A549 (cell line): Measurements from ENCODE around the gene MFSD2A.

Experiments used
- CHD2 ChIP-seq: fragments of 150-350 bp; IDR thresholded peaks from 2 replicates; pipeline ENCODE4 v1.6.1; 2014; ENCODE audit warnings: low read length; ENCODE audit not compliant: partially characterized antibody
- CHD4 ChIP-seq: fragments of 200-600 bp; sonication (generic); IDR thresholded peaks from 2 replicates; pipeline ENCODE4 v1.6.1; 2016; ENCODE audit warnings: antibody characterized with exemption, mild to moderate bottlenecking, borderline replicate concordance
- EP300 ChIP-seq, 2 experiments: fragments of >200 bp; sonication (Bioruptor Twin); formaldehyde crosslinking; IDR thresholded peaks; 2 replicates in 1 of 2; 3 replicates in 1 of 2; pipeline ENCODE4 v1.6.1; 2016 to 2017
- HDAC2 ChIP-seq: fragments of 200-600 bp; sonication (generic); IDR thresholded peaks from 2 replicates; pipeline ENCODE4 v1.6.1; 2016
- KDM1A ChIP-seq: fragments of 200-600 bp; sonication (generic); IDR thresholded peaks from 2 replicates; pipeline ENCODE4 v1.6.1; 2016; ENCODE audit warnings: low read depth, mild to moderate bottlenecking
- MAFK ChIP-seq: fragments of 450-650 bp; IDR thresholded peaks from 2 replicates; pipeline ENCODE4 v1.6.1; 2014; ENCODE audit not compliant: partially characterized antibody
- NFE2L2 ChIP-seq: fragments of 150-350 bp; conservative IDR thresholded peaks from 2 replicates; pipeline ENCODE4 v1.6.1; 2014; ENCODE audit warnings: low read length
- NR3C1 ChIP-seq: fragments of >200 bp; sonication (Bioruptor Twin); formaldehyde crosslinking; IDR thresholded peaks from 3 replicates; pipeline ENCODE4 v1.6.1; 2017
- POLR2A ChIP-seq: IDR thresholded peaks from 2 replicates; pipeline ENCODE4 v1.6.1; 2012; ENCODE audit warnings: mild to moderate bottlenecking, low read length
- POLR2AphosphoS2 ChIP-seq: conservative IDR thresholded peaks from 2 replicates; pipeline ENCODE4 v1.6.1; 2012; ENCODE audit warnings: low read length, improper control_type of control experiment, inconsistent platforms
- RAD21 ChIP-seq, 2 experiments: fragments of >200 bp in 1 of 2; sonication (Bioruptor Twin) in 1 of 2; formaldehyde crosslinking in 1 of 2; IDR thresholded peaks in 1 of 2; conservative IDR thresholded peaks in 1 of 2; 2 replicates in 1 of 2; 3 replicates in 1 of 2; pipeline ENCODE4 v1.6.1; 2012 to 2018; ENCODE audit warnings: inconsistent platforms in 1 of 2
- RFX5 ChIP-seq: fragments of 450-650 bp; IDR thresholded peaks from 2 replicates; pipeline ENCODE4 v1.7.1; 2014; ENCODE audit warnings: antibody characterized with exemption, mild to moderate bottlenecking, moderate library complexity
- TF ChIP-seq, protein P1 (sequence below): fragments of >200 bp; sonication (Bioruptor Twin); formaldehyde crosslinking; IDR thresholded peaks from 3 replicates; pipeline ENCODE4 v1.5.1; 2016

GRCh38 chr1:39947260-39947659 is 7.7 kb upstream of the MFSD2A start:
- TF ChIP-seq, protein P1, sequence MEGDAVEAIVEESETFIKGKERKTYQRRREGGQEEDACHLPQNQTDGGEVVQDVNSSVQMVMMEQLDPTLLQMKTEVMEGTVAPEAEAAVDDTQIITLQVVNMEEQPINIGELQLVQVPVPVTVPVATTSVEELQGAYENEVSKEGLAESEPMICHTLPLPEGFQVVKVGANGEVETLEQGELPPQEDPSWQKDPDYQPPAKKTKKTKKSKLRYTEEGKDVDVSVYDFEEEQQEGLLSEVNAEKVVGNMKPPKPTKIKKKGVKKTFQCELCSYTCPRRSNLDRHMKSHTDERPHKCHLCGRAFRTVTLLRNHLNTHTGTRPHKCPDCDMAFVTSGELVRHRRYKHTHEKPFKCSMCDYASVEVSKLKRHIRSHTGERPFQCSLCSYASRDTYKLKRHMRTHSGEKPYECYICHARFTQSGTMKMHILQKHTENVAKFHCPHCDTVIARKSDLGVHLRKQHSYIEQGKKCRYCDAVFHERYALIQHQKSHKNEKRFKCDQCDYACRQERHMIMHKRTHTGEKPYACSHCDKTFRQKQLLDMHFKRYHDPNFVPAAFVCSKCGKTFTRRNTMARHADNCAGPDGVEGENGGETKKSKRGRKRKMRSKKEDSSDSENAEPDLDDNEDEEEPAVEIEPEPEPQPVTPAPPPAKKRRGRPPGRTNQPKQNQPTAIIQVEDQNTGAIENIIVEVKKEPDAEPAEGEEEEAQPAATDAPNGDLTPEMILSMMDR, result no peak
- TF ChIP-seq EP300 (IDR thresholded peaks at IDR 0.05), result no peak
- no peak for TF ChIP-seq NFE2L2
- no peak for TF ChIP-seq NR3C1
- TF ChIP-seq POLR2A, result no peak
- TF ChIP-seq HDAC2, result no peak
- TF ChIP-seq RFX5, result no peak
- TF ChIP-seq KDM1A, result no peak
- no peak for TF ChIP-seq POLR2AphosphoS2
- TF ChIP-seq RAD21 (conservative IDR thresholded peaks at IDR 0.05 in 1 of 2, IDR thresholded peaks at IDR 0.05 in 1 of 2), result no peak
- TF ChIP-seq MAFK, result no peak
- no peak for TF ChIP-seq CHD4
- TF ChIP-seq CHD2, result no peak
